HEK293 (cell line): Measurements from ENCODE around the gene PPRC1.

ENCODE experiments used
- IKZF3 ChIP-seq: fragments of 450-650 bp; IDR thresholded peaks from 2 replicates; pipeline ENCODE4 v1.5.0; 2018; ENCODE audit warnings: missing biosample characterization, mild to moderate bottlenecking, missing genetic modification characterization, moderate library complexity
- KLF16 ChIP-seq: fragments of 450-650 bp; formaldehyde crosslinking; IDR thresholded peaks from 2 replicates; pipeline ENCODE4 v1.5.1; 2017; ENCODE audit warnings: missing biosample characterization, missing genetic modification characterization
- KLF9 ChIP-seq: fragments of 450-650 bp; formaldehyde crosslinking; IDR thresholded peaks from 2 replicates; pipeline ENCODE4 v1.5.1; 2016; ENCODE audit warnings: missing biosample characterization, missing genetic modification characterization, low read depth
- MZF1 ChIP-seq: fragments of 450-650 bp; formaldehyde crosslinking; IDR thresholded peaks from 2 replicates; pipeline ENCODE4 v1.5.1; 2017; ENCODE audit warnings: missing biosample characterization, missing genetic modification characterization, borderline replicate concordance
- PRDM4 ChIP-seq: fragments of 450-650 bp; formaldehyde crosslinking; IDR thresholded peaks from 2 replicates; pipeline ENCODE4 v1.5.1; 2017; ENCODE audit warnings: missing biosample characterization, missing genetic modification characterization
- SP2 ChIP-seq: fragments of 450-650 bp; formaldehyde crosslinking; IDR thresholded peaks from 2 replicates; pipeline ENCODE4 v1.5.1; 2016; ENCODE audit warnings: missing biosample characterization, missing genetic modification characterization
- ZBTB8A ChIP-seq: fragments of 450-650 bp; formaldehyde crosslinking; IDR thresholded peaks from 2 replicates; pipeline ENCODE4 v1.5.1; 2016; ENCODE audit warnings: missing biosample characterization, missing genetic modification characterization
- ZFP37 ChIP-seq: fragments of 450-650 bp; formaldehyde crosslinking; IDR thresholded peaks from 2 replicates; pipeline ENCODE4 v1.5.1; 2016; ENCODE audit warnings: missing biosample characterization, missing genetic modification characterization
- ZFP69B ChIP-seq: fragments of 450-650 bp; formaldehyde crosslinking; IDR thresholded peaks from 2 replicates; pipeline ENCODE4 v1.5.1; 2016; ENCODE audit warnings: missing biosample characterization, missing genetic modification characterization
- ZNF133 ChIP-seq: fragments of 450-650 bp; formaldehyde crosslinking; IDR thresholded peaks from 2 replicates; pipeline ENCODE4 v1.5.1; 2016; ENCODE audit warnings: missing biosample characterization, missing genetic modification characterization
- ZNF16 ChIP-seq: fragments of 450-650 bp; formaldehyde crosslinking; IDR thresholded peaks from 2 replicates; pipeline ENCODE4 v1.5.1; 2016; ENCODE audit warnings: low read depth, missing biosample characterization, missing genetic modification characterization
- ZNF184 ChIP-seq: fragments of 450-650 bp; IDR thresholded peaks from 2 replicates; pipeline ENCODE4 v1.5.1; 2018; ENCODE audit warnings: missing biosample characterization, mild to moderate bottlenecking, missing genetic modification characterization
- ZNF23 ChIP-seq: fragments of 450-650 bp; formaldehyde crosslinking; IDR thresholded peaks from 2 replicates; pipeline ENCODE4 v1.5.1; 2016; ENCODE audit warnings: missing biosample characterization, missing genetic modification characterization, borderline replicate concordance
- ZNF280C ChIP-seq: fragments of 450-650 bp; formaldehyde crosslinking; IDR thresholded peaks from 2 replicates; pipeline ENCODE4 v1.5.1; 2016; ENCODE audit warnings: missing biosample characterization, missing genetic modification characterization
- ZNF398 ChIP-seq: fragments of 450-650 bp; formaldehyde crosslinking; IDR thresholded peaks from 2 replicates; pipeline ENCODE4 v1.5.1; 2017; ENCODE audit warnings: missing biosample characterization, missing genetic modification characterization
- ZNF404 ChIP-seq: fragments of 450-650 bp; formaldehyde crosslinking; IDR thresholded peaks from 2 replicates; pipeline ENCODE4 v1.5.1; 2017; ENCODE audit warnings: missing biosample characterization, missing genetic modification characterization
- ZNF518A ChIP-seq: fragments of 450-650 bp; formaldehyde crosslinking; conservative IDR thresholded peaks from 2 replicates; pipeline ENCODE4 v1.5.1; 2016; ENCODE audit warnings: low read depth, missing biosample characterization, missing genetic modification characterization
- ZNF600 ChIP-seq: fragments of 450-650 bp; formaldehyde crosslinking; IDR thresholded peaks from 2 replicates; pipeline ENCODE4 v1.5.1; 2016; ENCODE audit warnings: missing biosample characterization, missing genetic modification characterization
- ZNF654 ChIP-seq: fragments of 450-650 bp; formaldehyde crosslinking; IDR thresholded peaks from 2 replicates; pipeline ENCODE4 v1.5.1; 2016; ENCODE audit warnings: low read depth, missing biosample characterization, missing genetic modification characterization
- ZXDB ChIP-seq: fragments of 450-650 bp; formaldehyde crosslinking; IDR thresholded peaks from 2 replicates; pipeline ENCODE4 v1.5.1; 2016; ENCODE audit warnings: missing biosample characterization, missing genetic modification characterization
- TF ChIP-seq, protein P1 (sequence below): fragments of 450-650 bp; formaldehyde crosslinking; optimal IDR thresholded peaks from 2 replicates; pipeline ENCODE3; 2016; ENCODE audit warnings: missing biosample characterization, mild to moderate bottlenecking, missing genetic modification characterization
- TF ChIP-seq, protein P2 (sequence below): fragments of 450-650 bp; formaldehyde crosslinking; IDR thresholded peaks from 2 replicates; pipeline ENCODE4 v1.5.1; 2016; ENCODE audit warnings: missing biosample characterization, missing genetic modification characterization

Gene PPRC1

DNA sequence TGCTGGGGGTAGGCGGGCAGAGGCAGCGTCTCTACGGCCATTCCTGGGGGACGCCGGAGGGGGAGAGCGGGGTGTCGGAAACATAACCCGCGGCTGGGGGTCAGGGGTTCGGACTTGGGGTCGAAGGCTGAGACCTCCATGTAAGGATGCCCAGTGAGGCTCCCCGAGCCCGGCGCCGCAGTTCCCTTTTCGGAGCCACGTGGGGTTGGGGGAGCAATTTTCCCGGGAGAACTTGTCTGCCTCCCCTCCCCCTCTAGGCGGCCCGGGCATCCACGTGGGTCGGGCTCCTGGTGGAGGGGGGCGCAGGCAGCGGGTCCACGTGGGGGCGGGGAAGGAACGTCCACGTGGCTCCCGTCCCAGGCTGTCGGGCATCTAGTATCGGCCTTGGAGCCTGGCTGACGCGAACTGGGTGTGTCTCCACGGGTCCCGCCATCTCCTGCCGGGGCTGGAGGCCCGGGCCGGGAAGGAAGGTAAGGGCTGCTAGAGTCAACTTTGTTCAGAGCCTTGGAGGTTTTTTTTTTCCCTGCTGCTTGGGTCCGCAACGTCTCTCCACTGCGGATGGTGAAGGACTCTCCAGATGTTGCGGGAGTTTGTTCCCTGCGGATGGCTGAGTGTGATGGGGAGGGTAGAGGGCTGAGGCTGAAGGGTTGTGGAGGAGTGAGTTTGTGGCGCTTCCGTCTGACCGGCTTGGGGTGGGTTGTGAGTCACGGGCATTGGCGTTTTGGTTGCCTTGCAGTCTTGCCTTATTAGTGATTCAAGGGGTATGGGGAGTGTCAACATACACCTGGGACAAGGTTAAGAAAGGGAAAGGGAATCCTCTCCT is 744 bp downstream of the PPRC1 start (continued):
- TF ChIP-seq, protein P1, sequence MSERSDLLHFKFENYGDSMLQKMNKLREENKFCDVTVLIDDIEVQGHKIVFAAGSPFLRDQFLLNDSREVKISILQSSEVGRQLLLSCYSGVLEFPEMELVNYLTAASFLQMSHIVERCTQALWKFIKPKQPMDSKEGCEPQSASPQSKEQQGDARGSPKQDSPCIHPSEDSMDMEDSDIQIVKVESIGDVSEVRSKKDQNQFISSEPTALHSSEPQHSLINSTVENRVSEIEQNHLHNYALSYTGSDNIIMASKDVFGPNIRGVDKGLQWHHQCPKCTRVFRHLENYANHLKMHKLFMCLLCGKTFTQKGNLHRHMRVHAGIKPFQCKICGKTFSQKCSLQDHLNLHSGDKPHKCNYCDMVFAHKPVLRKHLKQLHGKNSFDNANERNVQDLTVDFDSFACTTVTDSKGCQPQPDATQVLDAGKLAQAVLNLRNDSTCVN (tag by site-specific recombination): no peak
- TF ChIP-seq ZFP37 (tag by site-specific recombination): 0 out of 2 replicates have a peak, but pooled peaks have one; percentile 17
- peak; percentile 5; the same call in 1 of the 2 replicates for TF ChIP-seq PRDM4 (tag by site-specific recombination)
- TF ChIP-seq ZFP69B (tag by site-specific recombination): peak; percentile 53; the same call in 1 of the 2 replicates
- TF ChIP-seq ZNF16 (tag by site-specific recombination): no peak
- no peak for TF ChIP-seq ZNF184 (tag by site-specific recombination)
- TF ChIP-seq ZBTB8A (tag by site-specific recombination): peak; percentile 54
- peak; percentile 98; the same call in 1 of the 2 replicates for TF ChIP-seq KLF16 (tag by site-specific recombination)
- no peak for TF ChIP-seq ZNF518A (tag by site-specific recombination)
- TF ChIP-seq ZNF280C: no peak
- no peak for TF ChIP-seq ZNF654 (tag by site-specific recombination)
- TF ChIP-seq ZNF600 (tag by site-specific recombination): peak; percentile 97
- TF ChIP-seq ZNF404 (tag by site-specific recombination): no peak
- TF ChIP-seq MZF1: 0 out of 2 replicates have a peak, but pooled peaks have one; percentile 6
- TF ChIP-seq ZNF133 (tag by site-specific recombination): no peak
- peak; percentile 58 for TF ChIP-seq SP2 (tag by site-specific recombination)
- TF ChIP-seq, protein P2, sequence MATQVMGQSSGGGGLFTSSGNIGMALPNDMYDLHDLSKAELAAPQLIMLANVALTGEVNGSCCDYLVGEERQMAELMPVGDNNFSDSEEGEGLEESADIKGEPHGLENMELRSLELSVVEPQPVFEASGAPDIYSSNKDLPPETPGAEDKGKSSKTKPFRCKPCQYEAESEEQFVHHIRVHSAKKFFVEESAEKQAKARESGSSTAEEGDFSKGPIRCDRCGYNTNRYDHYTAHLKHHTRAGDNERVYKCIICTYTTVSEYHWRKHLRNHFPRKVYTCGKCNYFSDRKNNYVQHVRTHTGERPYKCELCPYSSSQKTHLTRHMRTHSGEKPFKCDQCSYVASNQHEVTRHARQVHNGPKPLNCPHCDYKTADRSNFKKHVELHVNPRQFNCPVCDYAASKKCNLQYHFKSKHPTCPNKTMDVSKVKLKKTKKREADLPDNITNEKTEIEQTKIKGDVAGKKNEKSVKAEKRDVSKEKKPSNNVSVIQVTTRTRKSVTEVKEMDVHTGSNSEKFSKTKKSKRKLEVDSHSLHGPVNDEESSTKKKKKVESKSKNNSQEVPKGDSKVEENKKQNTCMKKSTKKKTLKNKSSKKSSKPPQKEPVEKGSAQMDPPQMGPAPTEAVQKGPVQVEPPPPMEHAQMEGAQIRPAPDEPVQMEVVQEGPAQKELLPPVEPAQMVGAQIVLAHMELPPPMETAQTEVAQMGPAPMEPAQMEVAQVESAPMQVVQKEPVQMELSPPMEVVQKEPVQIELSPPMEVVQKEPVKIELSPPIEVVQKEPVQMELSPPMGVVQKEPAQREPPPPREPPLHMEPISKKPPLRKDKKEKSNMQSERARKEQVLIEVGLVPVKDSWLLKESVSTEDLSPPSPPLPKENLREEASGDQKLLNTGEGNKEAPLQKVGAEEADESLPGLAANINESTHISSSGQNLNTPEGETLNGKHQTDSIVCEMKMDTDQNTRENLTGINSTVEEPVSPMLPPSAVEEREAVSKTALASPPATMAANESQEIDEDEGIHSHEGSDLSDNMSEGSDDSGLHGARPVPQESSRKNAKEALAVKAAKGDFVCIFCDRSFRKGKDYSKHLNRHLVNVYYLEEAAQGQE: 0 out of 2 replicates have a peak, but pooled peaks have one; percentile 15
- peak; percentile 95 for TF ChIP-seq KLF9 (tag by site-specific recombination)
- peak; percentile 91 for TF ChIP-seq ZNF398 (tag by site-specific recombination)
- TF ChIP-seq IKZF3 (tag by site-specific recombination): peak; percentile 88
- TF ChIP-seq ZNF23: no peak
- 0 out of 2 replicates have a peak, but pooled peaks have one; percentile 8 for TF ChIP-seq ZXDB
